ENCODE measurements around the gene MYCBPAP. TPM values are rescaled to one million over a fixed set of nuclear protein-coding genes. Genes with fewer than 3 reads are reported as not detected.

The MYCBPAP gene
- total RNA-seq, 2 donors from 2014 or later, result 0.16 to 0.19 TPM

GRCh38 chr17:50488880-50489279, 19.4 kb upstream of the MYCBPAP start:
- Histone ChIP-seq H3K27ac (no peak overlapping the region), H3K36me3 (peaks cover 19% of the 10 kb centered on the region), H3K4me1 (no peaks in the 10 kb centered on the region), H3K9me3 (no peaks in the 10 kb centered on the region), H3K4me3 (no peak overlapping the region), H3K27me3 (no peaks in the 10 kb centered on the region)
- DNase-seq (ENCODE audit: low spot score), result no peak
- TF ChIP-seq CTCF (IDR thresholded peaks at IDR 0.05), result no peak

GRCh38 chr17:50491505-50491904, 16.7 kb upstream of the MYCBPAP start:
- H3K36me3 ChIP-seq, result no peaks in the 10 kb centered on the region
- TF ChIP-seq CTCF (IDR thresholded peaks at IDR 0.05), result no peak
- no peaks in the 10 kb centered on the region for H3K4me1 ChIP-seq
- no peak overlapping the region for H3K27ac ChIP-seq
- no peak overlapping the region for H3K4me3 ChIP-seq
- DNase-seq (ENCODE audit: low spot score), result no peak
- no peaks in the 10 kb centered on the region for H3K27me3 ChIP-seq
- no peaks in the 10 kb centered on the region for H3K9me3 ChIP-seq

- H3K27me3 ChIP-seq, result no peaks in the 10 kb centered on the region
- no peak for DNase-seq (ENCODE audit: low spot score)
- no peak overlapping the region for H3K27ac ChIP-seq
- H3K4me1 ChIP-seq, result no peaks in the 10 kb centered on the region
- TF ChIP-seq CTCF (IDR thresholded peaks at IDR 0.05), result no peak
- no peak overlapping the region for H3K4me3 ChIP-seq
- H3K36me3 ChIP-seq, result no peaks in the 10 kb centered on the region
- no peaks in the 10 kb centered on the region for H3K9me3 ChIP-seq
These were observed 16.0 kb upstream of the MYCBPAP start for GRCh38 chr17:50492214-50492613.

GRCh38 chr17:50493744-50494143, 14.5 kb upstream of the MYCBPAP start:
- DNase-seq (ENCODE audit: low spot score), result no peak
- TF ChIP-seq CTCF (IDR thresholded peaks at IDR 0.05), result no peak

GRCh38 chr17:50495217-50495823, 12.9 kb upstream of the MYCBPAP start:
- Histone ChIP-seq H3K27ac (no peak overlapping the region), H3K36me3 (no peaks in the 10 kb centered on the region), H3K9me3 (no peaks in the 10 kb centered on the region), H3K4me3 (no peak overlapping the region), H3K4me1 (no peaks in the 10 kb centered on the region), H3K27me3 (no peaks in the 10 kb centered on the region)
- DNase-seq (ENCODE audit: low spot score), result no peak
- TF ChIP-seq CTCF (IDR thresholded peaks at IDR 0.05), result no peak

More at GRCh38 chr17:50493744-50494143, 14.5 kb upstream of the MYCBPAP start:
- Histone ChIP-seq H3K27me3 (no peaks in the 10 kb centered on the region), H3K36me3 (no peaks in the 10 kb centered on the region), H3K9me3 (no peaks in the 10 kb centered on the region), H3K4me3 (no peak overlapping the region), H3K27ac (no peak overlapping the region), H3K4me1 (no peaks in the 10 kb centered on the region)

- H3K27ac ChIP-seq, result no peak overlapping the region
- no peaks in the 10 kb centered on the region for H3K36me3 ChIP-seq
- no peaks in the 10 kb centered on the region for H3K9me3 ChIP-seq
- H3K4me1 ChIP-seq, result no peaks in the 10 kb centered on the region
- no peaks in the 10 kb centered on the region for H3K27me3 ChIP-seq
- H3K4me3 ChIP-seq, result no peak overlapping the region
- TF ChIP-seq CTCF (IDR thresholded peaks at IDR 0.05), result no peak
- no peak for DNase-seq (ENCODE audit: low spot score)
These were observed 12.3 kb upstream of the MYCBPAP start for GRCh38 chr17:50495918-50496317.
